OCI-LY3 (cell line): Measurements from ENCODE around the gene LSMEM2.

ENCODE experiments used
- CTCF ChIP-seq: fragments of 200-600, 300-600 bp; sonication (generic); IDR thresholded peaks from 2 replicates; pipeline ENCODE4 v1.5.1; 2014; ENCODE audit warnings: antibody characterized with exemption, low read length, low read depth
- EZH2phosphoT487 ChIP-seq: fragments of 200-600 bp; shearing (Covaris generic); IDR thresholded peaks from 2 replicates; pipeline ENCODE4 v1.6.1; 2018; ENCODE audit warnings: antibody characterized with exemption, mixed run types, low read depth

- peak; percentile 47 for TF ChIP-seq CTCF
- no peak for TF ChIP-seq EZH2phosphoT487
Measured at GRCh38 chr3:50298836-50299637, 20.1 kb downstream of the LSMEM2 start, which contains the start of the genes HYAL3 and NAA80.
